HepG2 (cell line): Measurements from ENCODE around the gene KANK3. TPM values are rescaled to one million over a fixed set of nuclear protein-coding genes. Genes with fewer than 3 reads are reported as not detected.
A peak's percentile ranks its signal among the peaks of the same experiment; 100 is the strongest.

Source experiments
- HNRNPK ChIP-seq: fragments of 200-400 bp; formaldehyde crosslinking; IDR thresholded peaks from 2 replicates; pipeline ENCODE4 v1.6.1; 2018; ENCODE audit warnings: low read length, low read depth, moderate library complexity, mild to moderate bottlenecking; ENCODE audit not compliant: poor library complexity, severe bottlenecking
- JUNB ChIP-seq: sonication (generic); formaldehyde crosslinking; IDR thresholded peaks from 2 replicates; pipeline ENCODE4 v1.8.0; 2022; ENCODE audit warnings: missing genetic modification reagents, mild to moderate bottlenecking, borderline replicate concordance
- MED8 ChIP-seq: sonication (generic); formaldehyde crosslinking; IDR thresholded peaks from 2 replicates; pipeline ENCODE4 v1.8.1; 2023; ENCODE audit warnings: mild to moderate bottlenecking, missing genetic modification reagents; ENCODE audit not compliant: insufficient replicate concordance
- NFKBIZ ChIP-seq: IDR thresholded peaks from 2 replicates; pipeline ENCODE4 v1.6.1; 2018; ENCODE audit warnings: missing genetic modification reagents, missing compliant biosample characterization
- NKX3-1 ChIP-seq: sonication (generic); formaldehyde crosslinking; IDR thresholded peaks from 2 replicates; pipeline ENCODE4 v1.5.0; 2020; ENCODE audit warnings: missing genetic modification reagents
- REPIN1 ChIP-seq: sonication (generic); formaldehyde crosslinking; IDR thresholded peaks from 2 replicates; pipeline ENCODE4 v1.8.0; 2022; ENCODE audit warnings: missing genetic modification reagents, low read depth, mild to moderate bottlenecking, borderline replicate concordance
- RFX1 ChIP-seq: fragments of 450-650 bp; IDR thresholded peaks from 2 replicates; pipeline ENCODE4 v1.6.1; 2017
- STAT5B ChIP-seq: sonication (generic); formaldehyde crosslinking; IDR thresholded peaks from 2 replicates; pipeline ENCODE4 v1.4.0; 2020; ENCODE audit warnings: missing genetic modification reagents
- SYNCRIP ChIP-seq: fragments of 200-400 bp; formaldehyde crosslinking; IDR thresholded peaks from 2 replicates; pipeline ENCODE4 v1.6.1; 2018; ENCODE audit warnings: mild to moderate bottlenecking, low read depth, low read length; ENCODE audit not compliant: insufficient read depth
- ZNF781 ChIP-seq: sonication (generic); formaldehyde crosslinking; IDR thresholded peaks from 2 replicates; pipeline ENCODE4 v1.5.1; 2020; ENCODE audit warnings: borderline replicate concordance, mild to moderate bottlenecking, missing genetic modification reagents; ENCODE audit errors: not compliant biosample characterization
- polyA plus RNA-seq, 8 experiments: library from polyadenylated mRNA; depleted of rRNA in 3 of 8; stranded (reverse) in 7 of 8; unstranded in 1 of 8; fragments of >200 nt; fragmentation: Illumina TruSeq in 4 of 8; extraction: Trizol in 4 of 8; gene quantifications; 2 replicates each; pipeline versions ENCODE4 v1.2.1 to v1.2.3, GENCODE V29; 2011 to 2016; ENCODE audit warnings: low read depth in 4 of 8, missing spikeins in 1 of 8, mixed read lengths in 1 of 8; ENCODE audit not compliant: insufficient read depth in 1 of 8
- total RNA-seq, 5 experiments: library from RNA; depleted of rRNA; stranded (reverse); fragments of >200 nt; fragmentation: Illumina TruSeq; extraction: Trizol; gene quantifications; 2 replicates each; pipeline ENCODE4 v1.2.3, GENCODE V29; 2016; ENCODE audit warnings: low read depth in 1 of 5
- TF ChIP-seq, protein P1 (sequence below): sonication (generic); formaldehyde crosslinking; IDR thresholded peaks from one replicate; pipeline ENCODE4 v1.5.1; 2020; ENCODE audit warnings: mild to moderate bottlenecking, missing genetic modification reagents; ENCODE audit errors: not compliant biosample characterization
- TF ChIP-seq, protein P2 (sequence below): sonication (generic); formaldehyde crosslinking; IDR thresholded peaks from 2 replicates; pipeline ENCODE4 v1.4.0; 2020; ENCODE audit warnings: missing genetic modification reagents, borderline replicate concordance
- TF ChIP-seq, protein P3 (sequence below): sonication (generic); formaldehyde crosslinking; IDR thresholded peaks from 2 replicates; pipeline ENCODE4 v1.5.1; 2020; ENCODE audit warnings: missing genetic modification reagents, mild to moderate bottlenecking, borderline replicate concordance

KANK3 gene
- total and polyA plus RNA-seq, 2 of the 13 experiments (the other 11 are each of a cell fraction or from before 2014, with no cell fraction given) = 0.15 to 0.20 TPM

DNA sequence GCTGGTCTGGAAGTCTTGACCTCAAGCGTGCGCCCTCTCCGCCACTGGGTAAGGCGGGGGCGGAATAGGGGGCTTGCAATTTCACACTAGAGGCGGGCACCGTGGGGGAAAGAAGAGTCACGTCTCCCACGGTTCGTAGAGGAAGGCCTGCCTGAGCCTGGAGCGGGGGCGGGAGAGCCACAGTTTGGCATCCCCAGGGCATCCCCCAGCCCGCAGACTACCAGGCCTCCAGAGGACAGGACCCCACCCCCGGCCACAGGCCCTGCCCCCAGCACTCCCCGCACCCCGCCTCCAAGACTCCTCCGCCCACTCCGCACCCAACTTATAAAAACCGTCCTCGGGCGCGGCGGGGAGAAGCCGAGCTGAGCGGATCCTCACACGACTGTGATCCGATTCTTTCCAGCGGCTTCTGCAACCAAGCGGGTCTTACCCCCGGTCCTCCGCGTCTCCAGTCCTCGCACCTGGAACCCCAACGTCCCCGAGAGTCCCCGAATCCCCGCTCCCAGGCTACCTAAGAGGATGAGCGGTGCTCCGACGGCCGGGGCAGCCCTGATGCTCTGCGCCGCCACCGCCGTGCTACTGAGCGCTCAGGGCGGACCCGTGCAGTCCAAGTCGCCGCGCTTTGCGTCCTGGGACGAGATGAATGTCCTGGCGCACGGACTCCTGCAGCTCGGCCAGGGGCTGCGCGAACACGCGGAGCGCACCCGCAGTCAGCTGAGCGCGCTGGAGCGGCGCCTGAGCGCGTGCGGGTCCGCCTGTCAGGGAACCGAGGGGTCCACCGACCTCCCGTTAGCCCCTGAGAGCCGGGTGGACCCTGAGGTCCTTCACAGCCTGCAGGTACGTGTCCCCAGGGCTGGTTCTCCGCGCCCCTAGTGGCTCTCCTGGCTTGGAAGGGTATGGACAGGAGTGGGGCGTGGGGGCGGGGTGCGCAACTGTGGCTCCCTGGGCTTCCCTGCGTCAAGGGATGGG, 21.0 kb upstream of the KANK3 start, which contains the start of gene ANGPTL4 (continued):
- TF ChIP-seq, protein P1, sequence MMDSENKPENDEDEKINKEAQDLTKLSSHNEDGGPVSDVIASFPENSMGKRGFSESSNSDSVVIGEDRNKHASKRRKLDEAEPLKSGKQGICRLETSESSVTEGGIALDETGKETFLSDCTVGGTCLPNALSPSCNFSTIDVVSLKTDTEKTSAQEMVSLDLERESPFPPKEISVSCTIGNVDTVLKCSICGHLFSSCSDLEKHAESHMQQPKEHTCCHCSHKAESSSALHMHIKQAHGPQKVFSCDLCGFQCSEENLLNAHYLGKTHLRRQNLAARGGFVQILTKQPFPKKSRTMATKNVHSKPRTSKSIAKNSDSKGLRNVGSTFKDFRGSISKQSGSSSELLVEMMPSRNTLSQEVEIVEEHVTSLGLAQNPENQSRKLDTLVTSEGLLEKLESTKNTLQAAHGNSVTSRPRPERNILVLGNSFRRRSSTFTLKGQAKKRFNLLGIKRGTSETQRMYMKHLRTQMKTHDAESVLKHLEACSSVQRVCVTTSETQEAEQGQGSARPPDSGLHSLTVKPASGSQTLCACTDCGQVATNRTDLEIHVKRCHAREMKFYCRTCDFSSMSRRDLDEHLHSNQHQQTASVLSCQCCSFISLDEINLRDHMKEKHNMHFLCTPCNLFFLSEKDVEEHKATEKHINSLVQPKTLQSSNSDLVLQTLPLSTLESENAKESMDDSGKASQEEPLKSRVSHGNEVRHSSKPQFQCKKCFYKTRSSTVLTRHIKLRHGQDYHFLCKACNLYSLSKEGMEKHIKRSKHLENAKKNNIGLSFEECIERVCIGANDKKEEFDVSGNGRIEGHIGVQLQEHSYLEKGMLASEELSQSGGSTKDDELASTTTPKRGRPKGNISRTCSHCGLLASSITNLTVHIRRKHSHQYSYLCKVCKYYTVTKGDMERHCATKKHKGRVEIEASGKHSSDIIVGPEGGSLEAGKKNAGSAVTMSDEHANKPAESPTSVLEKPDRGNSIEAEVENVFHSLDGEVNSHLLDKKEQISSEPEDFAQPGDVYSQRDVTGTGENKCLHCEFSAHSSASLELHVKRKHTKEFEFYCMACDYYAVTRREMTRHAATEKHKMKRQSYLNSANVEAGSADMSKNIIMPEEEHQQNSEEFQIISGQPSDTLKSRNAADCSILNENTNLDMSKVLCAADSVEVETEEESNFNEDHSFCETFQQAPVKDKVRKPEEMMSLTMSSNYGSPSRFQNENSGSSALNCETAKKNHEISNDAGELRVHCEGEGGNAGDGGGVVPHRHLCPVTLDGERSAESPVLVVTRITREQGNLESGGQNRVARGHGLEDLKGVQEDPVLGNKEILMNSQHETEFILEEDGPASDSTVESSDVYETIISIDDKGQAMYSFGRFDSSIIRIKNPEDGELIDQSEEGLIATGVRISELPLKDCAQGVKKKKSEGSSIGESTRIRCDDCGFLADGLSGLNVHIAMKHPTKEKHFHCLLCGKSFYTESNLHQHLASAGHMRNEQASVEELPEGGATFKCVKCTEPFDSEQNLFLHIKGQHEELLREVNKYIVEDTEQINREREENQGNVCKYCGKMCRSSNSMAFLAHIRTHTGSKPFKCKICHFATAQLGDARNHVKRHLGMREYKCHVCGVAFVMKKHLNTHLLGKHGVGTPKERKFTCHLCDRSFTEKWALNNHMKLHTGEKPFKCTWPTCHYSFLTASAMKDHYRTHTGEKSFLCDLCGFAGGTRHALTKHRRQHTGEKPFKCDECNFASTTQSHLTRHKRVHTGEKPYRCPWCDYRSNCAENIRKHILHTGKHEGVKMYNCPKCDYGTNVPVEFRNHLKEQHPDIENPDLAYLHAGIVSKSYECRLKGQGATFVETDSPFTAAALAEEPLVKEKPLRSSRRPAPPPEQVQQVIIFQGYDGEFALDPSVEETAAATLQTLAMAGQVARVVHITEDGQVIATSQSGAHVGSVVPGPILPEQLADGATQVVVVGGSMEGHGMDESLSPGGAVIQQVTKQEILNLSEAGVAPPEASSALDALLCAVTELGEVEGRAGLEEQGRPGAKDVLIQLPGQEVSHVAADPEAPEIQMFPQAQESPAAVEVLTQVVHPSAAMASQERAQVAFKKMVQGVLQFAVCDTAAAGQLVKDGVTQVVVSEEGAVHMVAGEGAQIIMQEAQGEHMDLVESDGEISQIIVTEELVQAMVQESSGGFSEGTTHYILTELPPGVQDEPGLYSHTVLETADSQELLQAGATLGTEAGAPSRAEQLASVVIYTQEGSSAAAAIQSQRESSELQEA (CRISPR knock-in tag) = no peak
- TF ChIP-seq ZNF781 = no peak
- TF ChIP-seq REPIN1 (CRISPR knock-in tag) = 0 out of 2 replicates have a peak, but pooled peaks have one; percentile 42
- TF ChIP-seq SYNCRIP = no peak
- TF ChIP-seq, protein P2, sequence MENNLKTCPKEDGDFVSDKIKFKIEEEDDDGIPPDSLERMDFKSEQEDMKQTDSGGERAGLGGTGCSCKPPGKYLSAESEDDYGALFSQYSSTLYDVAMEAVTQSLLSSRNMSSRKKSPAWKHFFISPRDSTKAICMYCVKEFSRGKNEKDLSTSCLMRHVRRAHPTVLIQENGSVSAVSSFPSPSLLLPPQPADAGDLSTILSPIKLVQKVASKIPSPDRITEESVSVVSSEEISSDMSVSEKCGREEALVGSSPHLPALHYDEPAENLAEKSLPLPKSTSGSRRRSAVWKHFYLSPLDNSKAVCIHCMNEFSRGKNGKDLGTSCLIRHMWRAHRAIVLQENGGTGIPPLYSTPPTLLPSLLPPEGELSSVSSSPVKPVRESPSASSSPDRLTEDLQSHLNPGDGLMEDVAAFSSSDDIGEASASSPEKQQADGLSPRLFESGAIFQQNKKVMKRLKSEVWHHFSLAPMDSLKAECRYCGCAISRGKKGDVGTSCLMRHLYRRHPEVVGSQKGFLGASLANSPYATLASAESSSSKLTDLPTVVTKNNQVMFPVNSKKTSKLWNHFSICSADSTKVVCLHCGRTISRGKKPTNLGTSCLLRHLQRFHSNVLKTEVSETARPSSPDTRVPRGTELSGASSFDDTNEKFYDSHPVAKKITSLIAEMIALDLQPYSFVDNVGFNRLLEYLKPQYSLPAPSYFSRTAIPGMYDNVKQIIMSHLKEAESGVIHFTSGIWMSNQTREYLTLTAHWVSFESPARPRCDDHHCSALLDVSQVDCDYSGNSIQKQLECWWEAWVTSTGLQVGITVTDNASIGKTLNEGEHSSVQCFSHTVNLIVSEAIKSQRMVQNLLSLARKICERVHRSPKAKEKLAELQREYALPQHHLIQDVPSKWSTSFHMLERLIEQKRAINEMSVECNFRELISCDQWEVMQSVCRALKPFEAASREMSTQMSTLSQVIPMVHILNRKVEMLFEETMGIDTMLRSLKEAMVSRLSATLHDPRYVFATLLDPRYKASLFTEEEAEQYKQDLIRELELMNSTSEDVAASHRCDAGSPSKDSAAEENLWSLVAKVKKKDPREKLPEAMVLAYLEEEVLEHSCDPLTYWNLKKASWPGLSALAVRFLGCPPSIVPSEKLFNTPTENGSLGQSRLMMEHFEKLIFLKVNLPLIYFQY (CRISPR knock-in tag) = no peak
- TF ChIP-seq, protein P3, sequence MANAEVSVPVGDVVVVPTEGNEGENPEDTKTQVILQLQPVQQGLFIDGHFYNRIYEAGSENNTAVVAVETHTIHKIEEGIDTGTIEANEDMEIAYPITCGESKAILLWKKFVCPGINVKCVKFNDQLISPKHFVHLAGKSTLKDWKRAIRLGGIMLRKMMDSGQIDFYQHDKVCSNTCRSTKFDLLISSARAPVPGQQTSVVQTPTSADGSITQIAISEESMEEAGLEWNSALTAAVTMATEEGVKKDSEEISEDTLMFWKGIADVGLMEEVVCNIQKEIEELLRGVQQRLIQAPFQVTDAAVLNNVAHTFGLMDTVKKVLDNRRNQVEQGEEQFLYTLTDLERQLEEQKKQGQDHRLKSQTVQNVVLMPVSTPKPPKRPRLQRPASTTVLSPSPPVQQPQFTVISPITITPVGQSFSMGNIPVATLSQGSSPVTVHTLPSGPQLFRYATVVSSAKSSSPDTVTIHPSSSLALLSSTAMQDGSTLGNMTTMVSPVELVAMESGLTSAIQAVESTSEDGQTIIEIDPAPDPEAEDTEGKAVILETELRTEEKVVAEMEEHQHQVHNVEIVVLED (CRISPR knock-in tag) = no peak
- no peak for TF ChIP-seq JUNB (CRISPR knock-in tag)
- TF ChIP-seq HNRNPK = peak; percentile 27
- TF ChIP-seq MED8 (CRISPR knock-in tag) = no peak
- TF ChIP-seq NFKBIZ (CRISPR knock-in tag) = no peak
- no peak for TF ChIP-seq NKX3-1
- TF ChIP-seq STAT5B (CRISPR knock-in tag) = no peak
- no peak for TF ChIP-seq RFX1
